Dendritic cell treated with granulocyte-macrophage colony-stimulating factor and Interleukin-4, amounts not matched to agents 40 ng/mL and 50 ng/mL, for 4 days (primary cell): ENCODE measurements around the gene EHBP1L1.

Source experiments
- H3K27ac Mint-ChIP-seq: one replicate; pipeline ENCODE4 v1.8.0; 2022; ENCODE audit warnings: mild to moderate bottlenecking, mixed read lengths
- H3K27me3 Mint-ChIP-seq: one replicate; pipeline ENCODE4 v1.8.0; 2022; ENCODE audit warnings: mild to moderate bottlenecking, mixed read lengths
- H3K36me3 Mint-ChIP-seq: one replicate; pipeline ENCODE4 v1.8.0; 2022; ENCODE audit warnings: low read depth, mixed read lengths
- H3K4me1 Mint-ChIP-seq: one replicate; pipeline ENCODE4 v1.8.0; 2022; ENCODE audit warnings: low read depth, mixed read lengths
- H3K4me3 Mint-ChIP-seq: one replicate; pipeline ENCODE4 v1.8.0; 2022; ENCODE audit warnings: mild to moderate bottlenecking, moderate library complexity, mixed read lengths
- H3K9me3 Mint-ChIP-seq: one replicate; pipeline ENCODE4 v1.8.0; 2022; ENCODE audit warnings: mixed read lengths
- intact Hi-C: fragments of 100-400 bp; cut with micrococcal nuclease; formaldehyde crosslinking; loops from one replicate; pipeline ENCODE4 v1.15.0; 2022

The EHBP1L1 gene

DNA sequence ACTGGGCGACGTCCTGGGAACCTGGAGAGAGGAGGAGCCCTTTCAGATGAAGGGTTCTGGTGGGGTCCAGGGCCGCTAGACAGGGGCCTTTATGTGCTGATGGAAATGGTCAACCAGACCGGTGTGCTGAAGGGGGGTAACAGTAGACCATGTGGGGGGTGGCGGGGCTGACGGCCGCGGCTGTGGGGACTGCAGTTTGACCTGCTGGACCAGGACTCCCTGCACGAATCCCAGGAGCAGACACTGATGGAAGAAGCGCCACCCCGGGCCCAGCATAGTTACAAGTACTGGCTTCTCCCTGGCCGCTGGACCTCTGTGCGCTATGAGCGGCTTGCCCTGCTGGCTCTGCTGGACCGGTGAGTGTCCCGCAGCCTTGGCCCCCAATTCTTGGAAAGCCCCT is 46.2 kb downstream of the EHBP1L1 start:
- no peak overlapping the region for H3K4me3 Mint-ChIP-seq
- H3K36me3 Mint-ChIP-seq, result peaks cover 100% of the 10 kb centered on the region
- H3K9me3 Mint-ChIP-seq, result no peaks in the 10 kb centered on the region
- intact Hi-C loops, result no loop called here
- peaks cover 26% of the 10 kb centered on the region for H3K4me1 Mint-ChIP-seq
- H3K27ac Mint-ChIP-seq, result no peak overlapping the region
- H3K27me3 Mint-ChIP-seq, result no peaks in the 10 kb centered on the region

DNA sequence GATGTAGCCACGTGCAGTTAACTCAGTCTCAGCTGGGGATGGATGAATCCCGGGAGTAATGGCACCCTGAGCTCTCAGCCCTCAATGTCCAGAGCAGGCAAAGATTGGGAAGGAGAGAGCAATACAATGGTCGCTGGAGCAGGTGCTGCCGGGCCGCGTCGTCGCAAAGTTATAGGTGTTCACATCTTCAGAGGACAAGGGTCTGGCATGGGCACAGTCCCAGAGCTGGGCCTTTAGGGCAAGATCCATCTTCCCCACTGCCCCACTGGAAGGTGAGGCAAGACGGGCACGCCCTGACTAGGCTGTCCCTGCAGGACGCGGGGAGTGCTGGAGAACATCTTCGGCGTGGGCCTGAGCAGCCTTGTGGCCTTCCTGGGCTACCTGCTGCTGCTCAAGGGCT is 47.3 kb downstream of the EHBP1L1 start:
- Mint-ChIP-seq H3K4me3 (no peak overlapping the region), H3K4me1 (peaks cover 26% of the 10 kb centered on the region), H3K27ac (no peak overlapping the region), H3K27me3 (no peaks in the 10 kb centered on the region), H3K36me3 (peaks cover 100% of the 10 kb centered on the region), H3K9me3 (no peaks in the 10 kb centered on the region)
- intact Hi-C loops, result no loop called here

DNA sequence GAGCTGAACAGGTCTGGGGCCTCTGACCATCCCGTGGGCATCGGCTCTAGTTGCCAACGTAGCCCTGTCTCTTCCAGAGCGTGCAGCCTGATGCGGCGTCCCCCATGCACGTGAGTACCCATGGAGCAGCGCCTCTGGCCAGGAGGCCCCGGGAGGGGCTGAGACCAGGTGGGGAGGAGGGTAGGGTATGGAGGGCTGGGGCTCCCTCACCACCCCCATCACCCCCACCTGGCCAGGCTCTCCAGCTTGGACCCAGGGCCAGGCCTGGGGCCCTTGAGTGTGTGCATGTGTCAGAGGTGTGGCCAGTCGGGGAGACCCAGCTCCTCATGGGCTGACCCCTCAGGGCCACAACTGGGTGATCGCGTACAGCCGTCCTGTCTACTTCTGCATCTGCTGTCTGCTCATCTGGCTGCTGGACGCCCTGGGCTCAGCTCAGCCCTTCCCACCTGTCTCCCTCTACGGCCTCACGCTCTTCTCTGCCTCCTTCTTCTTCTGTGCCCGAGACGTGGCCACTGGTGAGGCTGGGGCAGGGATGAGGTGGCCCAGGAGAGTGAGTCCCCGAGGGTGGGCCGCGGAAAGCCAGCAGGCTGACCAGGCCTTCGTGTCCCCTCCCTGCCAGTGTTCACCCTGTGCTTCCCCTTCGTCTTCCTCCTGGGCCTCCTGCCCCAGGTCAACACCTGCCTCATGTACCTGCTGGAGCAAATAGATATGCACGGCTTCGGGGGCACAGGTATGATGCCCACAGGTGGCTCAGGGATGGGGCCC is 48.2 kb downstream of the EHBP1L1 start:
- Mint-ChIP-seq H3K36me3 (peaks cover 100% of the 10 kb centered on the region), H3K4me3 (no peak overlapping the region), H3K9me3 (no peaks in the 10 kb centered on the region), H3K27me3 (no peaks in the 10 kb centered on the region), H3K4me1 (peaks cover 19% of the 10 kb centered on the region), H3K27ac (no peak overlapping the region)
- intact Hi-C loops, result no loop called here

DNA sequence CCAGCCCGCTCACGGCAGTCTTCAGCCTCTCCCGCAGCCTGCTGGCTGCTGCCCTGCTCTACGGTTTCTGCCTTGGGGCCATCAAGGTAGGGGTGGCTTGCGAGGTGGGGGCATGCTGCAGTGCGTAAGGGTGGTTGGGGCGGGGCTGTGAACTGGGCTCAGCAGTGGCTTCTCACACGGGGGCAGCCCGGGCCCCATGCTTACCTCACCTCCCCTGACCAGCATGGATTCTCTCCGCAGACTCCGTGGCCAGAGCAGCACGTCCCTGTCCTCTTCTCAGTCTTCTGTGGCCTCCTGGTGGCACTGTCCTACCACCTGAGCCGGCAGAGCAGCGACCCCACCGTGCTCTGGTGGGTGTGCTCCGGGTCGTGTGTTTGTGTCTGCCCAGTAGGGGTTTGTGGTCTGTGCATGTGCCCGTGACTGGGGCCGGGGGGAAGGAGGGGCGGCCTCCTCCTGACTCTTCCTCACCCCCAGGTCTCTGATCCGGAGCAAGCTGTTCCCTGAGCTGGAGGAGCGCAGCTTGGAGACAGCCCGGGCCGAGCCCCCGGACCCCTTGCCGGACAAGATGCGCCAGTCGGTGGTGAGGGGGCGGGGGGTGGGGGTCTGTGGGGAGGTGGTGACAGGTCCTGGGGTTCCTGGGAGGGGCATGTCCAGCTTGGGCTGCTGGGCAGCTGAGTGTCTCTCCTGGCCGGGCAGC is 49.2 kb downstream of the EHBP1L1 start:
- no peak overlapping the region for H3K27ac Mint-ChIP-seq
- no peaks in the 10 kb centered on the region for H3K9me3 Mint-ChIP-seq
- peaks cover 100% of the 10 kb centered on the region for H3K36me3 Mint-ChIP-seq
- H3K4me1 Mint-ChIP-seq, result peaks cover 19% of the 10 kb centered on the region
- H3K4me3 Mint-ChIP-seq, result no peak overlapping the region
- H3K27me3 Mint-ChIP-seq, result no peaks in the 10 kb centered on the region
- intact Hi-C loops, result no loop called here

DNA sequence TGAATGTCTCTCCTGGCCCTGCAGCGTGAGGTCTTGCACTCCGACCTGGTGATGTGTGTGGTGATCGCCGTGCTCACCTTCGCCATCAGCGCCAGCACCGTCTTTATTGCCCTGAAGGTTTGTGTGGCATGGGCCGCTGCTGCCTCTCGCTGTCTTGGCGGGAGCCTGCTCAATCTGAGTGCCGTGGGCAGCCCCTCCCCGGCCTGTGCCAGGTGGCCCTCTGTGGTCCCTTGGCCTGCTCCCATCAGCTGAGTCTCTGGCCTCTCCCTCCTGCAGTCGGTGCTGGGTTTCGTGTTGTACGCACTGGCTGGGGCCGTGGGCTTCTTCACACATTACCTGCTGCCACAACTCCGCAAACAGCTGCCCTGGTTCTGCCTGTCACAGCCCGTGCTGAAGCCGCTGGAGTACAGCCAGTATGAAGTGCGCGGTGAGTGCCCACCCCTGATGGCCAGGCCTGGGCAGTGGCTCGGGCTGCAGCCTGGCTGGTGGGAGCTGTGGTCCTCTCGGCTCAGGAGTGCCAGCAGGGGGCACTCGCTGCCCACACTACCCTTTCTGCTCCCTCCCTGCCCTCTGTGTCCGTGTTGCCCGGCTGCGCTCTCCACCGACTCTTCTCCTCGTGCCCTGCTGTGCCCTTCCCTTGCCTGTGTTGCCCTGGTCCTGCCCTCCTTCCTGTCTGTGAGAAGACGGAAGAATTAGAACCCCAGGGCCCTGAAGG is 49.9 kb downstream of the EHBP1L1 start:
- intact Hi-C loops, result loop anchor here (2.0 kb wide), 1 partner anchor 81 kb away; no protein-coding TSS in a partner anchor
- H3K4me3 Mint-ChIP-seq, result no peak overlapping the region
- H3K36me3 Mint-ChIP-seq, result peaks cover 100% of the 10 kb centered on the region
- H3K4me1 Mint-ChIP-seq, result peaks cover 19% of the 10 kb centered on the region
- H3K27me3 Mint-ChIP-seq, result no peaks in the 10 kb centered on the region
- H3K9me3 Mint-ChIP-seq, result no peaks in the 10 kb centered on the region
- H3K27ac Mint-ChIP-seq, result peak overlapping the region; percentile 62

DNA sequence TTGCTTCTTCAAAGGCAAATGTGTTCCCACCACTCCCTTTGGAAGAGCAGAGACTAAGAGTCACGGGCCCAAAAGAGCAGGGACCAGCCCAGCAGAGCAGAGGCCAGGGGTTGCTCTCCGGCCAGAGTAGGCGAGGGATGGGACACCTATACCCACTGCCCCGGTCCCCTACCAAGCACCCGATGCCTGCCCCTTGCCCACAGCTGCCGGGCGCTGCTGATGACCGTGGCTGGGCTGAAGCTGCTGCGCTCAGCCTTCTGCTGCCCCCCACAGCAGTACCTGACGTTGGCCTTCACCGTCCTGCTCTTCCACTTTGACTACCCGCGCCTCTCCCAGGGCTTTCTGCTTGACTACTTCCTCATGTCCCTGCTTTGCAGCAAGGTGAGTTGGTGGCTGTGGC is 51.3 kb downstream of the EHBP1L1 start:
- no peak overlapping the region for H3K27ac Mint-ChIP-seq
- intact Hi-C loops, result loop anchor here (2.0 kb wide), 1 partner anchor 80 kb away; no protein-coding TSS in a partner anchor

DNA sequence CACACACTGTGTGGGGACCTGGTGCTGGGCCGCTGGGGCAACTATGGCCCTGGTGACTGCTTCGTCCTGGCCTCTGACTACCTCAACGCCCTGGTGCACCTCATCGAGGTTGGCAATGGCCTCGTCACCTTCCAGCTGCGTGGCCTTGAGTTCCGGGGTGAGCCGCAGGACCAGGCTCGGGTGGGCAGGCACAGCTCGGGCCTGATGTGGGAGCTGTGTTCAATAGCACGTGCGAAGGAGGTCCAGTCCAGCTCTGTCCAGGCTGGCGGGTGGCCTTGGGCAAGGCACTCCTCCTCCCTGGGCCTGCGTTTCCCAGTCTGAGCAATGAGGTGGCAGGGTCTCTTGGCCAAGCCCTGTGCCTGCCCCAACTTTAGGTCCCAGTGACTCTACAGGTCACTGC is 53.7 kb downstream of the EHBP1L1 start:
- peaks cover 35% of the 10 kb centered on the region for H3K4me1 Mint-ChIP-seq
- intact Hi-C loops, result no loop called here
- no peaks in the 10 kb centered on the region for H3K9me3 Mint-ChIP-seq
- no peak overlapping the region for H3K4me3 Mint-ChIP-seq
- H3K27me3 Mint-ChIP-seq, result no peaks in the 10 kb centered on the region
- no peak overlapping the region for H3K27ac Mint-ChIP-seq
- H3K36me3 Mint-ChIP-seq, result peaks cover 100% of the 10 kb centered on the region

More for the DNA sequence above, 51.3 kb downstream of the EHBP1L1 start:
- Mint-ChIP-seq H3K27me3 (no peaks in the 10 kb centered on the region), H3K9me3 (no peaks in the 10 kb centered on the region), H3K36me3 (peaks cover 100% of the 10 kb centered on the region), H3K4me3 (no peak overlapping the region), H3K4me1 (peaks cover 24% of the 10 kb centered on the region)

DNA sequence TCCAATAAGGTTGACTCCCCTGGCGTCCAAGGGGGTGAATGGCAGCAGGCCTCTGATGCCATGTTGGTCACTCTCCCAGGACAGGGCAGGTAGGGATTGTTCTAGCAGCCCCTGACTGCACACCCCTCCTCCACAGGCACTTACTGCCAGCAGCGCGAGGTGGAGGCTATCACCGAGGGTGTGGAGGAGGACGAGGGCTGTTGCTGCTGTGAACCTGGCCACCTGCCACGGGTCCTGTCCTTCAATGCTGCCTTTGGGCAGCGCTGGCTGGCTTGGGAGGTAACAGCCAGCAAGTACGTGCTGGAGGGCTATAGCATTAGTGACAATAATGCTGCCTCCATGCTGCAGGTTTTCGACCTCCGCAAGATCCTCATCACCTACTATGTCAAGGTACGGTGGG is 54.4 kb downstream of the EHBP1L1 start:
- H3K27ac Mint-ChIP-seq, result no peak overlapping the region
- no peak overlapping the region for H3K4me3 Mint-ChIP-seq
- no peaks in the 10 kb centered on the region for H3K27me3 Mint-ChIP-seq
- H3K4me1 Mint-ChIP-seq, result peaks cover 35% of the 10 kb centered on the region
- peaks cover 100% of the 10 kb centered on the region for H3K36me3 Mint-ChIP-seq
- intact Hi-C loops, result no loop called here
- H3K9me3 Mint-ChIP-seq, result no peaks in the 10 kb centered on the region

DNA sequence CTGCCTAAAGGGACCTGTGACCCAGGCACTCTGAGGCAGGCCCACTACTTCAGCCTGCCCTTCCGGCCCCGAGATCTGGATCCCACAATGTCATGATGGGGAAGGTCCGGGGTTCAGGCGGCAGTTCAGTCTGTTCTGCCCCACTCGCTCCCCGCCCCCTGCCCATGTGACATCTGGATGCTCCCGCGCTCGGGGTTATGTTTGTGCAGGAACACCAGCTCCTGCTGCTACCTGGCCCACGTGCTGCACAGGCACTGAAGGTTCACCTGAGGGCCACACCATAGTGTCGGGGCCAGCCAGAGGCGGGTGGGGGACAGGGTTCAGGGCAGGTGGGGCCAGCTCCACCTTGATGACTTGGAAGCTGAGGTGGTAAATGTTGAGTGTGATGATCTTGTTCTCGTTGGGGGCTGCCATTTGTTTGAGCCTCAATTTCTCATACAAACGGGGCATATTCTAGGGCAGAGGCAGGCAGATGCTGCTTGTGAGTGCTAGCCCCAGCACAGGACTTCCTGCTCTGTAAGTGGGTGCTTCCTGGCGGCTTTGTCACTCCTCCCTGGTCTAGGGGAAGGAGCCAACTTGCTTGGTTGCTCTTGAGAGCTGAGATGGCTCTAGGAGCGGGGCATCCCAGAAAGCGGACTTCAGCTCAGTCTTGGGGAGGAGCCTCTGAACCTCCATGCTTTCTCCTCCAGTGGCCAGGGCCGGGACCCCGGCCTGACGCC is 57.7 kb downstream of the EHBP1L1 start:
- Mint-ChIP-seq H3K27ac (peak overlapping the region; percentile 44), H3K9me3 (no peaks in the 10 kb centered on the region), H3K27me3 (no peaks in the 10 kb centered on the region), H3K36me3 (peaks cover 97% of the 10 kb centered on the region), H3K4me3 (no peak overlapping the region), H3K4me1 (peaks cover 32% of the 10 kb centered on the region)
- intact Hi-C loops, result no loop called here

DNA sequence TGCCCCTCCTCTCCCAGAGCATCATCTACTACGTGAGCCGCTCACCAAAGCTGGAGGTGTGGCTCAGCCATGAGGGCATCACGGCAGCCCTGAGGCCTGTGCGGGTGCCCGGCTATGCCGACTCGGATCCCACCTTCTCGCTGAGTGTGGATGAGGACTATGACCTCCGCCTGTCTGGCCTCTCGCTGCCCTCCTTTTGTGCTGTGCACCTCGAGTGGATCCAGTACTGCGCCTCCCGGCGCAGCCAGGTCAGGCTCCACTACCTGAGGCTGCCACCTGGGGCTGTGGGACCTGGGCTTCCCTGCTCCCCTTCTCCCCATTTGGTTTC is 58.2 kb downstream of the EHBP1L1 start:
- Mint-ChIP-seq H3K36me3 (peaks cover 97% of the 10 kb centered on the region), H3K9me3 (no peaks in the 10 kb centered on the region), H3K4me1 (peaks cover 37% of the 10 kb centered on the region), H3K4me3 (no peak overlapping the region), H3K27ac (peak overlapping the region; percentile 44), H3K27me3 (no peaks in the 10 kb centered on the region)
- intact Hi-C loops, result no loop called here

DNA sequence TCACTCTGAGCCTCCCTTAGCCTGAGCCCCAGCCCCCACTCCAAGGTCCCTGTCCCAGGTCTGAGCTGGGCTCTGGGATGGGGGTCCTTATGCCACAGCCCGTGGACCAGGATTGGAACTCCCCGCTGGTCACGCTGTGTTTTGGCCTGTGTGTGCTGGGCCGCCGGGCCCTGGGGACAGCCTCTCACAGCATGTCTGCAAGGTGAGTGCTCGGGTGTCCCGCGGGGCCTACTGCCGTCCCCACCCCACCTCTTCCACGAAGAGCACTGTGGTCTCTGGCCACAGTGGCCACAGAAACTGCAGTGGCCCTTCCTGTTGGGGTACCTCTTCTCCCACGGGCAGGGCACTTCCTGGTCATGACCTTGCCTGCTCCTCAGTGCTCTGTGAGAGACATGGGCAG is 58.6 kb downstream of the EHBP1L1 start:
- Mint-ChIP-seq H3K4me3 (no peak overlapping the region), H3K27ac (no peak overlapping the region), H3K4me1 (peaks cover 41% of the 10 kb centered on the region), H3K27me3 (no peaks in the 10 kb centered on the region), H3K36me3 (peaks cover 95% of the 10 kb centered on the region), H3K9me3 (no peaks in the 10 kb centered on the region)
- intact Hi-C loops, result no loop called here

DNA sequence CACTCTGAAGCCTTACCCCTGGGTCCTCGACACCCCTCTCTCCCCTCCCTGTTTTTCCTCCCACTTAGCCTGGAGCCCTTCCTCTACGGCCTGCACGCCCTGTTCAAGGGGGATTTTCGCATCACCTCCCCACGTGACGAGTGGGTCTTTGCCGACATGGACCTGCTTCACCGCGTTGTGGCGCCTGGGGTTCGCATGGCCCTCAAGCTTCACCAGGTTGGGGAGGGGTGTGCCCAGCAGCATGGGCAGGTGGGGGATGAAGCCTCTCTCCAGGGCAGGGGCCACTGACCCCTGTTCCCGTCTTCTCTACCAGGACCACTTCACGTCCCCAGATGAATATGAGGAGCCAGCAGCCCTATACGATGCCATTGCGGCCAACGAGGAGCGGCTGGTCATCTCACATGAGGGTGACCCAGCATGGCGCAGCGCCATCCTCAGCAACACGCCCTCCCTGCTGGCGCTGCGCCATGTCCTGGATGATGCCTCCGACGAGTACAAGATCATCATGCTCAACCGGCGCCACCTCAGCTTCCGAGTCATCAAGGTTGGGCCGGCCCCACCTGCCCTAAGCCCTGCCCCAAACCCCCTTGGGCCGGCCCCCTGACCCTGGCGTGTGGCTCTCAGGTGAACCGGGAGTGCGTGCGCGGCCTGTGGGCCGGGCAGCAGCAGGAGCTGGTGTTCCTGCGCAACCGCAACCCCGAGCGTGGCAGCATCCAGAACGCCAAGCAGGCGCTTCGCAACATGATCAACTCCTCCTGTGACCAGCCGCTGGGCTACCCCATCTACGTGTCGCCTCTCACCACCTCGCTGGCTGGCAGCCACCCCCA is 59.3 kb downstream of the EHBP1L1 start:
- no peaks in the 10 kb centered on the region for H3K27me3 Mint-ChIP-seq
- H3K4me1 Mint-ChIP-seq, result peaks cover 48% of the 10 kb centered on the region
- no peak overlapping the region for H3K4me3 Mint-ChIP-seq
- H3K27ac Mint-ChIP-seq, result no peak overlapping the region
- H3K9me3 Mint-ChIP-seq, result no peaks in the 10 kb centered on the region
- intact Hi-C loops, result no loop called here
- H3K36me3 Mint-ChIP-seq, result peaks cover 93% of the 10 kb centered on the region
